Measurements from ENCODE around the gene CCDC148.

- TF ChIP-seq, protein P1, sequence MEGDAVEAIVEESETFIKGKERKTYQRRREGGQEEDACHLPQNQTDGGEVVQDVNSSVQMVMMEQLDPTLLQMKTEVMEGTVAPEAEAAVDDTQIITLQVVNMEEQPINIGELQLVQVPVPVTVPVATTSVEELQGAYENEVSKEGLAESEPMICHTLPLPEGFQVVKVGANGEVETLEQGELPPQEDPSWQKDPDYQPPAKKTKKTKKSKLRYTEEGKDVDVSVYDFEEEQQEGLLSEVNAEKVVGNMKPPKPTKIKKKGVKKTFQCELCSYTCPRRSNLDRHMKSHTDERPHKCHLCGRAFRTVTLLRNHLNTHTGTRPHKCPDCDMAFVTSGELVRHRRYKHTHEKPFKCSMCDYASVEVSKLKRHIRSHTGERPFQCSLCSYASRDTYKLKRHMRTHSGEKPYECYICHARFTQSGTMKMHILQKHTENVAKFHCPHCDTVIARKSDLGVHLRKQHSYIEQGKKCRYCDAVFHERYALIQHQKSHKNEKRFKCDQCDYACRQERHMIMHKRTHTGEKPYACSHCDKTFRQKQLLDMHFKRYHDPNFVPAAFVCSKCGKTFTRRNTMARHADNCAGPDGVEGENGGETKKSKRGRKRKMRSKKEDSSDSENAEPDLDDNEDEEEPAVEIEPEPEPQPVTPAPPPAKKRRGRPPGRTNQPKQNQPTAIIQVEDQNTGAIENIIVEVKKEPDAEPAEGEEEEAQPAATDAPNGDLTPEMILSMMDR (tag by site-specific recombination; IDR thresholded peaks at IDR 0.05), result no peak
- no peak for TF ChIP-seq ZNF571 (tag by site-specific recombination; IDR thresholded peaks at IDR 0.05)
- TF ChIP-seq YY2 (tag by site-specific recombination; IDR thresholded peaks at IDR 0.05), result no peak
- TF ChIP-seq ZNF121 (tag by site-specific recombination; IDR thresholded peaks at IDR 0.05), result no peak
- TF ChIP-seq ZNF621 (tag by site-specific recombination; IDR thresholded peaks at IDR 0.05), result no peak
These were observed 90.2 kb downstream of the CCDC148 start for GRCh38 chr2:158366342-158366741.
